ENCODE data around the gene LDLRAD3.

LDLRAD3 gene

DNA sequence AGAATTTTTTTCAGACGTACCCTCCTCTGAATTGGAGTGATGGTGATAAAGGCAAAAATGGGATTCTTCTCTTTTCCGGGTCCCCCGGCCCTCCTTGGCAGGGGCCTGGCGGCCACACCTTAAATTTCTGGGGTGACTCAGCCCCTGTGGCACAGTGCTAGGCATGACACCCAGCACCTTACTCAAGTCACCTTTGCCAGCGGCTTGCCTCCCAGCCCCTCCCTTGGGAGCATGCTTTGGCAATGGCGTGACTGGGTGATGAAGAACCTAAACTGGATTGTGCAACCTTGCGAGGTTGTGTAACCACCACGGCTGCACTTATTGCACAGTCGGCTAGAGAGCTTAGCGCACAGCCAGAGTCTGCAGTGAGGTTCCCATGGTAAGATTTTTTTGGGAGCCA, 16.2 kb upstream of the LDLRAD3 start:
- DNase-seq: no peak

DNA sequence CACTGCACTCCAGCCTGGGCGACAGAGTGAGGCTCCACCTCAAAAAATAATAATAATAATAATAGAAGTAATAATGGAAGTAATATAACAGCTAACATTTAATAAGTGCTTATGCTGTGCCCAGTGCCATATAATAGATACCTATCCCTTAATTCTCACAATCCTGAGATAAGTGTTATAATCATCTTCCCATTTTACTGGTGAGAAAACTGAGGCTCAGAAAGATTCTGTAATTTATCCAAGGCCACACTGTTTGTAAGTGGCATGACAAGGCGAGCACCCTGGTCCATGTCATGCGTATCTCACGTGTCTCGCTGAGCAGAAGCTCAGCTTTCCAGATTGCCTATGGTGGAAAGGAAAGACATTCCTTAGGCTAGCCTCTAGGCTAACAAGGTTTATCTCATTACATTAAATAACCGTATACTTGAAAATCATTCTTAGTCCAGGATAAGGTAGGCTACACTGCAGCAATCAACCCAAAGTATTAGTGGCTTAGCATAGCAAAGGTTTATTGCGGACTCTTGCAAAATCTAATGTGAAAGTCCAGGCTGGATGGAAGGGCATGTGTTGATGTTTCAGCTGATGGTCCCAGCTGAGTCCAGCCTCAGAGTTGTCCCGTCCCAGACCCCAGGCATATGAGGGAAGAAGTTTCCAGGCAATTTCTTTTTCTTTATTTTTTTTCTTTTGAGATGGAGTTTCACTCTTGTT, 15.0 kb upstream of the LDLRAD3 start:
- DNase-seq: no peak

DNA sequence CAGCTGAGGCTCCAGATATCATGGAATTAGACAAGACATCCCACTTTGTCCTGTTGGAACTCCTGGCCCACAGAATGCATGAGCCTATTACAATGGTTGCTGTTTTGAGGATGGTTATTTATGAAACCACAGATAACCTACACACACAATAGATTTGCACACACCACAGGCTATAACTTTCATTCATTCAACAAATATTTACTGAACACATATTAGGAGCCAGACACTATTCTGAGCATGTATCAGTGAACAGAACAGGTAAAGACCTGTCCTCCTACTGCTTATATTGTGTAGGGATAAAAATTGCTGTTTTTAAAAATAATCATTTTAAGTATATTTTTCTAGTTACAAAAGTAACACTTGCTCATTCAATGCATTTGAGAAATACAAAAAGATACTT, 13.4 kb upstream of the LDLRAD3 start:
- DNase-seq: no peak

DNA sequence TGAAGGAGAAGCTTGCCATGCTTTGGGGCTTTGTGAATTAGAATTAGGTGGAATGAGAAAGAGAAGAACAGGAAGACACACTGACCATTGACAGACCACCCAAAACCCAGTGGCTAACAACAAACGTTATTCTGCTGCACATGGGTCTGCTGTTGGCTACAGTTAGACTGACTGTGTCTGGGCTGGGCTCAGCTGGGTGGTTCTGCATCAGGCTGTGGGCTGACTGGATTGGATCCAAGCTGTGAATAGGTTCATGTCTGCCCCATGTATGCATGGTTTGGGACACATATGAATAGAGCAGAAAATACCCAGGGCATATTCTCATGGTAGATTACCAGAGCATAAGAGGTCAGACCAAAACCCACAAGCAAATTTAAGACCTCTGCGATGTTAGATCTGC, 11.7 kb upstream of the LDLRAD3 start:
- no peak for DNase-seq

GRCh38 chr11:35932681-35933319, 11.1 kb upstream of the LDLRAD3 start:
- no peak for DNase-seq

GRCh38 chr11:35933320-35933871, 10.5 kb upstream of the LDLRAD3 start:
- no peak for DNase-seq

DNA sequence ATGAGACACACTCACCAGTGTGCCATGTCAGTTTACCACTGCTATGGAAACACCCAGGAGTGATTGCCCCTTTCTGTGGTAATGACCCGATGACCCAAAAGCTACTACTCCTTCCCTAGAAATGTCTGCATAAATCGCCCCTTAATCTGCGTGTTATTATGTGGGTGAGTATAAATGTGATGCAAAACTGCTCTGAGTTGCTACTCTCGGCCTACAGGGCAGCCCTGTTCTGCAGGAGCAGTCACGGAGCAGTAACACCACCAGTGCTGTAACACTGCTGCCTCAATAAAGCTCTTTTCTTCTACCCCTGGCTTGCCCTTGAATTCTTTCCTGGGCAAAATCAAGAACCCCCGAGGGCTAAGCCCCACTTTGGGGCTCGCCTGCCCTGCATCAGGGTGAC, 9.6 kb upstream of the LDLRAD3 start:
- no peak for DNase-seq

DNA sequence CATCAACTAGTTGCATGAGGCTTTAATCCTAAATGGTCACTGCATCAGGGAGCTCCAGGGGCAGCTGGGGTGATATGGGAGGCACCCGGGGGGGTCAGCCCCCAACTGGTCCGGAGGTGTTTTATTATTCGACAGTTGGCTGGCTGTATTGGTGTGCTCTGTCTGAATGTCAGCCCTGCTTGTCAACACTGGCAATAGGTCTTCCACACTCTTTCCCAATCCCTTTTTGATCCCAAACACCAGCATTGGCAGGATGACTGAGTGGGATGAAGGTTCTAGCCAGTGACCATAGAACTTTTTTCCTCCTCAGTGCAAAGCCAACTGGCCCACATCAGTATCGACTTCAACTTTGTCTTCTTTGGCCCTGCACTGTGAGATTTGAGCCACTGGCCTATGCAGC, 8.9 kb upstream of the LDLRAD3 start:
- no peak for DNase-seq

- DNase-seq: no peak
Measured at GRCh38 chr11:35935390-35935789, 8.5 kb upstream of the LDLRAD3 start.

DNA sequence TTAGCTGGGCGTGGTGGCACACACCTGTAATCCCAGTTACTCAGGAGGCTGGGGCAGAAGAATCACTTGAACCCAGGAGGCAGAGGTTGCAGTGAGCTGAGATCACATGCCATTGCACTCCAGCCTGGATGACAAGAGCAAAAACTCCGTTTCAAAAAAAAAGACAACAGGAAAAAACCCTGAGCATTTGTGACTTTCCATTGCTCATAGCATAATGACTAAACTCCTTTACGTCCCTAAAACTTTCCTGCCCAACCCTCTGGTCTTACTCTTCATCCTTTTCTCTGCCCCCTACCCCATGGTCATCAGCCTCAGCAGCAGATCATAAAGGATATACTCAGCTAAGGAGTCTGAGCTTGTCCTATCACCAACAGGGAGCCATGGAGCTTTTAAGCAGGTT, 6.8 kb upstream of the LDLRAD3 start:
- DNase-seq: no peak

DNA sequence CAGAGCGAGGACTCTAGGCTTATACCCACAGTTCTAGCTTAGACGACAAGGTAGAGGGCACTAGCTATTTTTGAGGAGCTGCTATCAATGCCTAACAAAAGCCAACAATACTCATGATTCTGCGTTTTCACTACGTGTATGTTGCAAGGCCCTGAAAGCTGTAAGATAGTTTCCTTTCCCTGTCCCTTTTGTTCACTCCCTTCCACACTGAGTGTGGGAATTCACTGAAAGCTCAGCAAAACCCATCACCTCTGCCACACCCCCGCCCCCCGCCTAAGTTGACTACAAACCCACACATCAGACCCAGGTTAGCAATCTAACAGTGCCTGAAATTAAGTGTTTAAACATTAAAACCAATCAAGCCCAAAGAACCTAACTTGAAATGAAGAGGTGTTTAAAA, 6.2 kb upstream of the LDLRAD3 start:
- DNase-seq: no peak

- no peak for DNase-seq
Measured at GRCh38 chr11:35938231-35938630, 5.6 kb upstream of the LDLRAD3 start.

DNA sequence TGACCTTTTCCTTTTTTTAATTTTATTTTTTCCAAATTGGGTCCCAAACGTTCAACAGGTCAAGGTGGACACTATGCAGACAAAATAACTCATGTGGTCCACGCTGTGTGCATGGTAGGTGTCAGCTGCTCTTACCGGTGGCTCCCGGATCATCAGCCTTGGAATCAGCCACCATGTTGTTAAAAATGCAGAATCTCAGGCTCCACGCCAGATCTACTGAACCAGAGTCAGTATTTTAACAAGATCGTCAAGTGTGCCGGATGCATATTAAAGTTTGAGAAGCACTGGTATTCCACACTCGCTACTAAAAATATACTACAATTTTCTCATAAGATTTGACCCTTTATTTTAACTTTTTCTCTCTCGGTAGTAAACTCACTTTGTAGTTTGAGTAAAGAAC, 553 bp upstream of the LDLRAD3 start:
- DNase-seq: no peak

DNA sequence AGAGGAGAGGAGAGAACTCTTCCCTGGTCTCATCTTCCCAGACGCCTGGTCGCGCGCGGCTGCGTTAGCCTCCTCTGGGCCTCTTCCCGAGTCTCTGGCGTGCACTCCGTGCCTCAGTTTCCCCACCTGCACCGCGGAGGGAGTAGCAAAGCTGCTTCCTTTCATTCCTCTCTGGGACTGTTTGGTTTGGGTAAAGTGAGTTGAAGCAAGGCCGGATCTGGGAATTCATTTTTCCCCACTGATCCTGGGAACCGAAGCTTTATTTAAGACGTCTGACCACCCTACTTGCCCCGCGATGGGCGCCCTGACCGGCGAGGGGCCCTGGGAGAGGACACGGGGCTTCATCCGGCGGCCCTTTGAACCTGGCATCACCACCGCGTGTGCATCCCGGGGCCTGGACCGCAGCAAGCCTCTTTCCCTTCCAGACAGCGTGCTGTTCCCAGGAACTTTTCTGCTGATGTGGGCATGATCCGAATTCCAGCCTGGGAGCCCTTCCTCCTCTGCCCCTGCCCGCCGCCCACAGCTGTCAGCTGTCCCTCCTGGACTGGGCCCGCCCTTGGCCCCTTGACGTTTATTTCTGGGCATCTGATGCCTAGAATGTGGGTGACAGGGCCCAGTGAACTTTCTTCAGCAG, 758 bp downstream of the LDLRAD3 start:
- DNase-seq: peak in 1 of 2 experiments; percentile 14

DNA sequence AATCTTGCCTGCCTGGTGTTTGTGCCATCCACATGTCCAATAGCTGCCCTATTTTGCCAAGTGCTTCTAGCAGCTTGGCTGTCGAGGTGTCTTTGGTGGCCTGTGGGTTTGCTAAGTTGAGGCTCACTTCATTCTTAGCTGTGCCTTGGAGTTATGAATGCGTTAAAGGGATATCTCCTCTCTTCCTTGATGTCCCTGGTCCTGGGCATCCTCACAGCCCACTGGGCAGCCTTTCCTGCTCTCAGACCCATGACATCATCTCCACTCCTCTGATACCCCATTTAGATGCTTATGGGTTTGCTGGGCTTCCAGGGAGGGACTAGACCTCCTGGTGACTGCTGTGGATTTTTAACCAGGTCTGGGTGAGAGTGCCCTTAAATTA, 1.3 kb downstream of the LDLRAD3 start:
- DNase-seq: no peak

DNA sequence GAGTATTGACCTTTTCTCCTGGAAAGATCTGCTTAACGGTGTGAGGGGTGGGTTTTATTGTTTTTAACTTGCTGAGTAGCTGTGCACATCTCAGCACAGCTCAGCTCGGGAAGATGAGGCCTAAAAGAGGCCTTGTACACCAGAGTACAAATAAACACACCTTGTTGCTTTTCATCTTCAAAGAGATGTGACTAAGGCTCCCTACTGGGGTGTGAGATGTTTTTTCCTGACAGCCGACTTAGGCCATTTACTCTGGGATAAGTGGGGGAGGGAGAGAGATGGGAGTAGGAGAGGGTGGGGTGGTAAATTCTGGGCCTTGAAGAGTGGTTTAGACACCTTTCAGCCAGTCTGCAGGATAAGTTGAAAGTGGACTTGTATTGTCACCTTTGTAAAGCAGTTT, 2.9 kb downstream of the LDLRAD3 start:
- no peak for DNase-seq

DNA sequence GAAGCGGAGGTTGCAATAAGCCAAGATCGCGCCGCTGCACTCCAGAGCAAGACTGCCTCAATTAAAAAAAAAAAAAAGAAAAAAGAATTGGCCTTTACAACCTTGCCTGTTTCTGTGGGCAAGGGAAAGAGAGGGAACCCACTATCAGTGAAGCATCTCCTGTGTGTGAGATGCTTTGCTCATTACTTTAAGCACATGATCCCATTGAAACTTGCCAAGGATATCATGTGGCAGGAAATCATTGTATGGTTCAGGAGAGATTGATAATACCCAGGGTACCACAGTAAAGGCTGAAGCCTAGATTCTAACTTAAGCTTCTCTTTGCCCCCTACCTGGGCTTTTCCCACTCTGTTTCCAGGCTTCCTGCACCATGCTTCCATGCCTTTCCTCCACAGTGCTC, 3.6 kb downstream of the LDLRAD3 start:
- no peak for DNase-seq

DNA sequence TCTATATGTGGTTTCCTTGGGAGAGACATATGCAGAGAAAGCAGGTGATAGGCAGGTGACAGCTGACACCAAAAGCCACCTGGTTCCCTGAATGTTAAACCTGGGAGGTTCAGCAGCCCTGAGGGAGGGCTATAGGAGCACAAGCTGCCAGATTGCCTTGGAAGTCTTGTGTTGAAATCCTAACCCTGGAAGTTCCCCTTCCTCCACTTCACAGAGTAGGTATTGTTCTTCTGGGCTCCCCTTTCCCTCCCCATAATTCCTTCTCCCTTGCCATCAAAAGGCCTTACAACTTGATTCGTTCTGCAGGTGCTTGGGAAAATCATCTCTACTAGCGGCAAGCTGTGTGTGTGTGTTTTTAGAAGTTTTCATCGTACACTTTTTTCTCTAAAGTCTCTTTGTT, 5.4 kb downstream of the LDLRAD3 start:
- DNase-seq: no peak

- no peak for DNase-seq
Measured at GRCh38 chr11:35950082-35950481, 6.2 kb downstream of the LDLRAD3 start.

DNA sequence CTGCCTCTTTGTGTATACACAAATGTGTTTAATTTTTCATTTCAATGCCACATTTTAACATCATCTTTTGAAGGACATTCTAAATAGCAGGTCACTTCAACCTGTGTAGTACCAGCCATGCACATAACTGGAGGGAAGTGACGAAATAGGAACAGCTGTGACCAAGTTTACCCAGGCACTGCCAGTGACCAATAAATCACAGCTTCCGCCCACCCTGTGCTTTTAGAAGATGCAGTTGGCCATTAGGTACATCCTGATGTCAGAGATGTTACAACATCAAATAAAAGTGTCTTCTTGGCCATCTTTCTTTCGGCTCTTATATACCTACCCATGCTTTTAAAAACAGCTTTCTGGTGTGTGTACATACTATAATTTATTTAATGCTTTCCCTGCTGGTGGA, 7.8 kb downstream of the LDLRAD3 start:
- DNase-seq: no peak

GRCh38 chr11:35953081-35953760, 9.4 kb downstream of the LDLRAD3 start:
- DNase-seq: peak in 1 of 2 experiments; percentile 15

- no peak for DNase-seq
Measured at GRCh38 chr11:35954205-35954604, 10.3 kb downstream of the LDLRAD3 start.

GRCh38 chr11:35955636-35956035, 11.8 kb downstream of the LDLRAD3 start:
- peak in 1 of 2 experiments; percentile 29 for DNase-seq

Measured in NCI-H524 (cell line).